GM19035 (cell line): ENCODE results near the gene MXRA7.
"Not testable (repeated sequence)": the region's sequence is repeated elsewhere in the genome, so short reads cannot be mapped to it uniquely, and the experiment has no call there.

Source experiments
- ATAC-seq: cut with Tn5 transposase; IDR thresholded peaks from one replicate; pipeline ENCODE4 v1.9.1; 2021; ENCODE audit not compliant: unreplicated experiment

The MXRA7 gene

GRCh38 chr17:76735586-76736348, 25.0 kb upstream of the MXRA7 start:
- no peak for ATAC-seq

GRCh38 chr17:76735006-76735405, 24.2 kb upstream of the MXRA7 start:
- no peak for ATAC-seq

GRCh38 chr17:76734080-76734840, 23.5 kb upstream of the MXRA7 start:
- ATAC-seq, result no peak

- no peak for ATAC-seq
These were observed 22.8 kb upstream of the MXRA7 start for GRCh38 chr17:76733618-76733957.

GRCh38 chr17:76732734-76733617, 22.2 kb upstream of the MXRA7 start:
- ATAC-seq, result no peak

GRCh38 chr17:76731800-76732733, 21.3 kb upstream of the MXRA7 start:
- ATAC-seq, result not testable (repeated sequence)

- ATAC-seq, result no peak
These were observed 17.1 kb upstream of the MXRA7 start for GRCh38 chr17:76727745-76728456.

DNA sequence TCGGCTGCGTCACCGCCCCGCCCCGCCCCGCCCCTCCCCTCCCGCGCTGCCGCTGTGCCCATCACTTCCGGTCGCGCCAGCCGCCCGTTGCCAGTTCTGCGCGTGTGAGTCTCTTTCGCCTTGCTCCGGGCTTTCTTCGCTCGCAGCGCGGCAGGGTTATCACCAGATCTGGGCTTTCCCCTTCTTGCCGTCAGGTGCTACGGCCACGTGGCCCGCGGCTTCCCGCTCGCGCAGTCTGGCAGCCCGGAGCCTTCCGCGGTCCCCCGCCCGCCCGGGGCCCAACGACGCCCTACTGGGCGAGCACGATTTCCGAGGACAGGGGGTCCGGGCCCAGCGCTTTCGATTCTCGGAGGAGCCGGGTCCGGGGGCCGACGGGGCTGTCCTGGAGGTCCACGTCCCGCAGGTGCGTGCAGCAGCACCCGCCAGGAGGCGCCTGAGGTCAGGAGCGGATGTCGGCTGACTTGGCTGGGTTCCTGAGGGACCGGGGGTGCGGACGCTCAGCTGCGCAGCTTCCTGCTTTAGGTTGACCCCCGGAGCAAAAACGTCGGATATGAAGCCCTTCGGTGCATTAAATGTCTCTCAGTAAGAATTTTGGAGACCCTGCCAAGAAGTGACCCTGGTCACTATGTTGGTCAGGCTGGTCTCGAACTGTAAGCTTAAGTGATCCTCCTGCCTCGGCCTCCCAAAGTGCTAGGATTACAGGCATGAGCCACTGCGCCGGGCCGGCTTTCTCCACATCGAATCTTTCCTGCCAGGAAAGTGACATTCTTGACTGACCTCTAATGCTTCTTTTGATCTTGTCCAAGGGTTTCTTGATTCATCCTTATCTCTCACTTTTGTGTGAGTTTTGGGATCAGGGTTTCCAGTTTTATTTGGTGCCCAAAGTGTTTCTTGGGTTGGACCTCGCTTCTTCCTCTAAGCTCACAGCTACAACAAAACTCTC, 16.3 kb upstream of the MXRA7 start, which contains the start of gene METTL23:
Gene METTL23 (plus strand): TSS at position 64 of the 943 bp plus-strand sequence. CDS start 2,872 bp downstream, outside the sequence.
- peak; percentile 54 for ATAC-seq

DNA sequence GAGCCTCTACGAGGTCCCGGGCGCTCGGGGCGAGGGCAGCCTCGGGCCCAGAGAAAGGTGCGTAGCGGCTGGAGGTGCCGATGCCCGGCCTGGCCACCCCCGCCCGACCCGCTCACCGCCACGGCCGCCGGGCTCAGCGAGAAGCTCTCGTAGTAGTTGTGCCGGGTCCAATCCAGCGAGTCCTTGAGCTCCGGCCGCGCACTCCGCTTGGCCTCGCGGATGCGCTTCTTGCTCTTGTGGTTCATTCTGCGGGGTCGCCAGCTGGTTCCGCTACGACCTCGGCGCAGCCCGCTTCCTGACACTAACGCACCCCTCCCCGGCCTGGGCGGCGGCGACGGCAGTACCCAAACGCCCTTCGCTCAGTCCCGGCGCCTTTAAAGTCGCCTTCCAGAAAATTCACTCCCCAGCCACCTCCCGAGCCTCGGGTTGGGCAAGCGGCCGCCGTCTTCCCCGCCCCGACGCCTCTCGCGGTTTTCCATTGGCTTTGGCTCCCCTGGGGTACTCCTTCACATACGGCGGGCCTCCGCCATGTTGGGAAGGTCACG, 15.5 kb upstream of the MXRA7 start, which contains the start of gene JMJD6:
Gene JMJD6 (minus strand): TSS at position 376 of the 545 bp plus-strand sequence. CDS start 131 bp downstream, at position 245.
- peak; percentile 78 for ATAC-seq

DNA sequence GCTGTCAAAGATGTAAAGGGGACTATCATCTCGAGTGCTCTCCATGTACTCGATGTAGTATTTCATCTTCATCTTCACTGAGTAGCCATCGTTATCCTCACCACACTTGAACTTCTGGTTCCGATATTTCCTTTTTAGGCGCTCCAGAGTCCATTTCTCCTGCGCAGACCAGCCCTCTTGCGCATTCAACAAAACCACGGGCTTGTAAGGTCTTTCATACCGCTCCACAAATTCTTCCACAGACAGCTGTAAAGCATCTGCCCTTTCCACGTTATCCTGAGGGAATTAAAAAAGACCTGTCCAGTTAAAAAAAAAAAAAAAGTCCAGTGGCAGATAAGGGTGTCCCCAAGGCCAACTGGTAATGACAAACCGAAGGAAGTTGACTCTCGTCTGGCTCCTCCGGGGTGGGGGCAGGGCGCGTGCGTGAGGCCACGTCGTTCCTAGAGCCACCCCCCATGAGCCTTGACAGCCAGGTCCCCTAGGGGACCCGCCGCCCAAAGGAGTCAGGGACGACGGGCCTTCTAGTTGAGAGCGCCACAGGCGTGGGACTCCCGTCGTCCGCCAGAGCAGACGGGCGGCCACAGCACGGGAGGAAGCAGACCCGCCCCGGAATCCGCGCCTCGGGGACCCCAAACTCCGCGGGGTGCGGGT, 14.9 kb upstream of the MXRA7 start:
- peak; percentile 15 for ATAC-seq

DNA sequence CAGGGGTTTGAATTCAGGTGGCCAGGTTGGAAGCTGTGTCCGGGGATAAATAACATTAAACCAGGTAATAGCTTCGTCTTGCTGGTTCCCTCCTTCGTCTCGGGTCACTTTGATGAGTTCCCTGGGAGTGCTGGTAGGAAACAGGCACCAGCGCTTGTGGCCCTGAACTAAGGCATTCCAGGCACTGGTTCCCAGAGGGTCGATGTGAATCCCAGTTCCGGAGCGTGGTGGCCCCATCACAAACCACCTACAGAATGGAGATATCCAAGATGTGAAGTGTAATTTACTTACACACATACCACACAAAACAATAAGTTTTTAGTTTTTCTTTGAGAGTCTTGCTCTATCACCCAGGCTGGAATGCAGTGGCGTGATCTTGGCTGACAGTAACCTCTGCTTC, 13.0 kb upstream of the MXRA7 start:
- no peak for ATAC-seq

- ATAC-seq, result not testable (repeated sequence)
These were observed 12.2 kb upstream of the MXRA7 start for GRCh38 chr17:76722977-76723376.

GRCh38 chr17:76722279-76722678, 11.5 kb upstream of the MXRA7 start:
- ATAC-seq, result no peak

DNA sequence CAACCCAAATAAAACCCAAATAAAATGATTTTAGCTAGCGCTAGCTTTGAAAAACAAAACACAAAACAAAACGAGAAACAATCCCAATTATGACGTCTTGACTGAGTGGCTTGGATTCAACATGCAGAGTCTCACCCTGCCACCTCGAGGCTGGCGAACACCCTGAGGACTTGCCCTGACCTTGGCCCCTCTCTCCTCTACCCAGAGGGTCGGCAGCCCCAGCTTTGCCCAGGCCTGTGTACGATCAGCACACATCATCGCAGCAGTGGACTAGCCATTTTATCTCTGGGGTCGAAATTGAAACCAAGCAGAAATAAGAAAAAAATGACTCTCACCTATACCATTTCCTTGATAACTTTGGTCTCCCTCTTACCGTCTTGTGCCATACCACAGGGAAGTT, 10.7 kb upstream of the MXRA7 start:
- no peak for ATAC-seq

- ATAC-seq, result no peak
These were observed 10.2 kb upstream of the MXRA7 start for GRCh38 chr17:76720941-76721340.

- no peak for ATAC-seq
These were observed 9.4 kb upstream of the MXRA7 start for GRCh38 chr17:76720211-76720610.

- ATAC-seq, result no peak
These were observed 7.8 kb upstream of the MXRA7 start for GRCh38 chr17:76718516-76718915.

- no peak for ATAC-seq
These were observed 6.1 kb upstream of the MXRA7 start for GRCh38 chr17:76716839-76717215.
